ENCODE measurements around the gene NPY1R.

NPY1R gene

DNA sequence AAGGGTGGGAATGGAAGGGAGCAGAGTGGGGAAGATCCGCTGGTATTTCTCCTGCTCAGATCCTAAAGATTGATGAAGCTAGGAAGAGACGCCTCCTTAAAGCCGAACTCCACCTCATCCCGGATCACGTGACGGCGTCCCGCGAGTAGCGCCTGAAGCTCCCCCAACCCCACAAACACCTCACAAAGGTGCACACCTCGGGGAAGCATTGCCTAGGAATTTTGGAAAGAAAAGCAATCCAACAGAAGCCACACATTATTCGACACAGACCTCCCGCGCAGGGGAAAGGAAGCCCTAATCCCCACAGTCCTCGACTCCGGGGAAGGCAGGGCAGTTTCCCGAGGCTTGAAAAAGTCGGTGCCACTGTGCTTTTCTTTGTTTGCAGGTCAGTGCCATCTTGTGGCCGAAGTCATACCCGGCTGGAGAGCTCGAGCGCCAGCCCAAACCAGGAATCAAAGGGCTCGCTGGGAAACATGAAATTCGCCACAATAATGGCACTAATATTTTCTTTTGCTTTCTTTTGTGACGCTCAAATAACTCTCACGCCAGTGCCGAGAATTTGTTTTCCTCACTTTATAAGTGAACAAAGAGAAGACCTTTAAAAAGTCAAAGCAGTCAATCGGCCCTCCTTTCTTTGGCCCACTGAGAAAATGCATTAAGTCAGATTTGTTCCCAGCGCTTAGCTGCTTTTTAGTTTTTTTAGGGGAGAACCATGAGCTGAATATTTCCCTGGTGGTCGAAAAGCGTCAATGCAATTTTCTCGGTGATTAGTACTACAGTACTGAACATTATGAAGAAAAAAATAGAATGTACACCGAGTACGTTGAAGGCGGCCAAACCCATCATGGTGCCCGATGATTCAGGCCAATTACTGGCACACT is at the start of gene NPY1R:
Gene NPY1R (minus strand): TSS at position 71 of the 881 bp plus-strand sequence. CDS start 6,042 bp downstream, outside the sequence.
- peak in 1 of 2 donors; percentile 4 for DNase-seq (ENCODE audit: low read depth in 2 of 2)

GRCh38 chr4:163380703-163381102 is 48.3 kb upstream of the NPY1R start:
- no peak for DNase-seq (ENCODE audit: low read depth in 2 of 2)

- no peak for DNase-seq (ENCODE audit: low read depth in 2 of 2)
These were observed 46.3 kb upstream of the NPY1R start for GRCh38 chr4:163378661-163379060.

DNA sequence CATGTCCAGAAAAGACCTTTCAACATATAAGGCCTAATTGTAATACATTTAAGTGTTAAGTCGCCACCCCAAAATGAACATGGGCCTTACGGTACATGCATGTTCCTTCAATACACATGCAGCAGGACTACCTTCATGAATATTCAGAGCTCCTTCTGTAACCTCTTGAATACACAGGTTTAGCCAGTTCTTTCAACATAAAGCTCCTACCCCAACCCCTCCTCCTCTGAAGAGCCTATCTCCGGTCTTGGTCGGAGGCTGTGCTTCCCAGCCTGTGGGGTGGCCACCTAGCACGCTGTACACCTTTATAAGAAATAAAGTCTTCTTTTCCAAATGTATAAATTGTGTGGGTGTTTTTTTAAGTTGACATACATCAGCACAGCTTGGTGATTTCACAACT is 39.6 kb upstream of the NPY1R start:
- DNase-seq (ENCODE audit: low read depth in 2 of 2): no peak

- DNase-seq (ENCODE audit: low read depth in 2 of 2): no peak
These were observed 35.3 kb upstream of the NPY1R start for GRCh38 chr4:163367651-163368050.

GRCh38 chr4:163356104-163356503 is 23.7 kb upstream of the NPY1R start:
- DNase-seq (ENCODE audit: low read depth in 2 of 2): no peak

GRCh38 chr4:163353054-163353453 is 20.7 kb upstream of the NPY1R start:
- DNase-seq (ENCODE audit: low read depth in 2 of 2): no peak

GRCh38 chr4:163350672-163351071 is 18.3 kb upstream of the NPY1R start:
- DNase-seq (ENCODE audit: low read depth in 2 of 2): no peak

GRCh38 chr4:163344147-163345125 is 12.0 kb upstream of the NPY1R start:
- no peak for DNase-seq (ENCODE audit: low read depth in 2 of 2)

DNA sequence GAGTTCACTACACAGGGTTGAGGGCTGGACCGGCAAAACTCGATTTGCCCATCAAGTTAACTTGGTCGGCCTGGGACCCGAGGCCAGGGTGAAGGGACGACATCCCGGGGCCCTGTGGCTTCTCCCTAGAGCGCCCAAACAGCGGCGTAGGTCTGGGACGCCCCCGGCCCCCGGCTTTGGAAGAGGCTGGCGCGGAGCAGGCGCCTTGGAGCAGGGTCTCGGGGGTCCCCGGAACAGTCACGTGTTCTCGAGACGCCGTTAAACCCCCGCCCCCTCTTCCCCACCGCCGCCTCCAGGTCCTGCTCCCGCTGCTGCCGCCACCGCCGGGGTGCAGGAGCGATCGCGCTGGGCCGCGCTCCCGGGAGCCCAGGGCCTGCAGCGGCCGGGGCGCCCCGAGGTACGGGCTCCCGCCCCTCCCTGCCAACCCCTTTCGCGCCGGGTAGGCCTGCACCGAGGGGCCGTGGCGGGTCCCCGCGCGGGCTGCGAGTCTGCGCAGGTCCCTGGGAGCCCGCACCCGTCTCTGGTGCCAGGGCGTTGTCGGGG is 11.3 kb upstream of the NPY1R start, which contains the start of gene NPY5R:
Gene NPY5R (plus strand): TSS at position 289 of the 543 bp plus-strand sequence. CDS start 6,382 bp downstream, outside the sequence.
- DNase-seq (ENCODE audit: low read depth in 2 of 2): no peak

DNA sequence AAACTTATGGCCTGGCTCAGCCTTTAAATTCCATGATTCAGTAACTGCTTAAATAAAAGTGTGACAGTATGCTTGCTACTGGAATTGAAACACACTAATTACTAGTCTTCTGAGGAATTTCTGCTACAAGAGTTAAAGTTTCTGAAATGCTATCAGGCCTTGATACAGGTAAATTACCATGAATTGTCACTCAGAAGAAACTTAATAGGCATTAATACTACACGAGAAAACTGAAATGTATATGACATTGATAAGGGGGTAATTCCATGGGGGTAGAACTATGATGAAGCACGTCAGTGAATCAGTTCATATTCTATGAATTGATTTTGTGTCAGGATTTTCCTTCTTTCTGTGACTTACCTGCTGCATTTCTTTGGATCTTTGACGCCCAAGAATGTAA is 3.0 kb upstream of the NPY1R start:
- DNase-seq (ENCODE audit: low read depth in 2 of 2): no peak

- DNase-seq (ENCODE audit: low read depth in 2 of 2): no peak
These were observed 593 bp downstream of the NPY1R start for GRCh38 chr4:163331629-163332376.

DNA sequence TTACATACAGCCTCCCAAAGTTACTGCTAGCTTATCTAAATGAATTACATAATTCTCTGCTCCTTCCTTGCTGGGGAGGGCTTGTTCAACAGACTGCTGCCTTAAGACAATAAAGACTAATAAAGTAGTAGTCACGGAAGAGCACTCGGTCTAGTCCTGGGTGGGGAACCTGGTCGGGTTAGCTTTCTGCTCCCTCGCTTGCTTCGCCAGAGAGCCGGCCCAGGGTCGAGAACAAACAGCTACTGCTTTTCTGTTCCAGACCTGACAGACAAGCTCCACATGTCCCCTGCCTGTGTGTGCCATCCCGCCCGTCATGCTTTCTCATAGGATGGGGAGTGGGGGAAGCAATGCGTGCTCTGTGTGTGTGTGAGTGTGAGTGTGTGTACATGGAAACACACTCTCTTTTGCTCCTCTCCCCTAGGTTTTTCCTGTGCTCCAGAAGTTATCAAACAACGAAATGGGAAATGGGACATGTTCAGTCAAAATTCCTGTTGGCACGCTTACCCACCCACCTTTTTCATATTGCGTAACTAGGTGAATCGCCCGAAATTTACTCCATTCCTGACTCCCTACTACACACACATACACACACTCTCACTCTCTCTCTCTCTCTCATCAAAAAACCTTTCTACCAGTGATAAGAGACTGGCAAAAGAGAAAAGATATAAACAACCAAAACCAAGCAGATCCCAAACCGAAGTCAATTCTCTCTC is 1.3 kb downstream of the NPY1R start:
- DNase-seq (ENCODE audit: low read depth in 2 of 2): no peak

GRCh38 chr4:163317110-163317509 is 15.3 kb downstream of the NPY1R start:
- DNase-seq (ENCODE audit: low read depth in 2 of 2): no peak

- DNase-seq (ENCODE audit: low read depth in 2 of 2): no peak
These were observed 22.9 kb downstream of the NPY1R start for GRCh38 chr4:163309466-163309865.

DNA sequence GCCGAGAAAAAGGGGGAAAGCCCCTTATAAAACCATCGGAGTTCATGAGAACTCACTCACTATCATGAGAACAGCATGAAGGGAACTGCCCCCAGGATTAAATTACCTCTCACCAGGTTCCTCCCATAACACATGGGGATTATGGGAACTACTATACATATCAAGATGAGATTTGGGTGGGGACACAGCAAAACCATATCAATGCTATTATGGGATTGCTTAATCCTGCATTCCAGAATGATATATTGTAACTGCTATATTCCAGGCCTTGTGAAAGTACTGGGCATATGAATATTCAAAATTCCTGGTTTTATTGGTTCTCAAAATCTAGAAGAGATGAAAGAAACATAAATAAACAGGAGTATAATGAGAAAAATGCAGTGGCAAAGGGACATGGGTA is 29.3 kb downstream of the NPY1R start:
- no peak for DNase-seq (ENCODE audit: low read depth in 2 of 2)

DNA sequence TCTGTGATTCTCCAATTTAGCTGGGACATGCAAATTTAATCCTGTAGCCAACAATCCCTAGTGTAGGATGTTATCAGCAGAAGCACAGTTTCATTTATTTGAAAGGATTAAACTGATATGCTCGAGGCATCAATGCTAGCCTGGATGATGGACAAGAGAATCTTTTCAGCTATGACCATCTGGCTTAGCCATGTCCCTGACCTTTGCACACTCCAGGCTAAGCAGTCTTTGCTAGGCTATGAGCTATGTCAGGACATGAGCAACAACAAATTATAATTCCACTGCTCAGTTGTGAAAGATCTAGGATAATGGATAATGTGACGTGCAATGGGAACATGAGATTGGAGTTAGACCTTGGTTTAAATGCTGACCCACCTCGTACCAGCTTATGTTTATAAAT is 32.0 kb downstream of the NPY1R start:
- DNase-seq (ENCODE audit: low read depth in 2 of 2): no peak

DNA sequence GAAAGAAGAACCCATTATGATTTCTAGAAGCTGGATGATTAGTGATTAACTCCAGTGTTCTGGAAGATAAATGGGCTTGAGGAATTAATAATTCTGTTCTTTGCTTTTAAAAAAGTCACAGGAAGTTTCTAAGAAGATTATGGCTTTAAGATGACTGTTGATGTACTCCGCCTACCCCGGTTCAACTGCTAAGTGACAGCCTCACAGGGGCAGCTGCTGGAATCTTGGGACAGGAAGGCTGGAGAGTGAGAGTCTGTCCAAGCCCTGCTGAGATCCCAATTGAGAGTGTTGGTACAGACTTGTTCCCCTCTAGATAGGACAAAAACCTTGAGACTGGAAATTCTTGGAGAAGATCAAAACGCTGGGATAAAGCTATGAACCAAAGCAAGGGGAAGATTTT is 37.3 kb downstream of the NPY1R start:
- DNase-seq (ENCODE audit: low read depth in 2 of 2): no peak

DNA sequence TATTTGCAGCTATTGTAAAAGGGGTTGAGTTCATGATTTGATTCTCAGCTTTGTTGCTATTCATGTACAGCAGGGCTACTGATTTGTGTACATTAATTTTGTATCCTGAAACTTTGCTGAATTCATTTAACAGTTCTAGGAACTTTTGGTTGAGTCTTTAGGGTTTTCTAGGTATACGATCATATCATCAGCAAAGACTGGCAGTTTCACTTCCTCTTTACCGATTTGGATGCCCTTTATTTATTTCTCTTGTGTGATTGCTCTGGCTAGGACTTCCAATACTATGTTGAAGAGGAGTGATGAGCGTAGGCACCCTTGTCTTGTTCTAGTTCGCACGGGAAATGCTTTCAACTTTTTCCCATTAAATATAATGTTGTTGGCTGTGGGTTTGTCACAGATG is 48.1 kb downstream of the NPY1R start:
- DNase-seq (ENCODE audit: low read depth in 2 of 2): no peak

DNA sequence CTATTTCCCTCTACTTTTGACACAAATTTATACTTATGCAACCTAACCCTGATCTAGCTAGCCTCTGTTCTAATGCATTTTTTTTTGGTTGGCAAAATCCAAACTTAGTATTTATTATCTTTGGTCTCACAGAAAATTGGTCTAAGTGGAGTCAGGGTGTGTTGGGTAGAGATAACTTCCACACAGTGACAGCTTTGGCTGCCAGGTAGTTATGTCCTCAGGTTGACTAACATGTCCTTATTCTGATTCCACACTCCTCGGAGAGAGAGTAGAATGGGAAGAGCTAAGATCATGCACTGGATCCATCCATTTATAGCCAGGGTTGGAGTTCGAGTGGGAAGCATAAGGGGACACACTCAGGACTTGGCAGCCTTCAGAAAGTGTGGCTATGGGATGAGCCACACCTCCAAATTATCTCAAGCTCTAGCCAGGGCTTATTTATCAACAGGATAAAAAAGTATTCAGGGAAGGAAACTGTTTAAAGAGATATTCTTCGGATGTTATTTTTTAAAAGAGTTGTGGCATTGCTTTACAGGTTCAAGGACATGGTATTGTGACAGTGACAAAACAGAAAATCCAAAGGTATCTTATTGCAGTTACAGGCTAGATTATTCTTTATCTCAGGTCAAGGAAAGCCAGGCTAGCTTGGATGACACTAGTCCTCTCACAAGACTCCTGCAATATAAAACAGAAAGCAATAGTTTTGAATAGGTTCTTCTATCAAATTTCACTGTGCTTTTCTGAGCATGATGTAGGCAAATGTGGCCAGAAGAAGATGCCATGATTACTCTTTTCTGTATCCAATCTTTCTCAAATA is 51.5 kb downstream of the NPY1R start:
- DNase-seq (ENCODE audit: low read depth in 2 of 2): no peak

Measured in activated CD4-positive, alpha-beta T cell treated with anti-CD3 and anti-CD28 coated beads for 24 hours (primary cell).